Measurements from ENCODE around the gene FAM117A. TPM values are rescaled to one million over a fixed set of nuclear protein-coding genes. Genes with fewer than 3 reads are reported as not detected.

Gene FAM117A
- total RNA-seq, 1 donor: 15.7 TPM

DNA sequence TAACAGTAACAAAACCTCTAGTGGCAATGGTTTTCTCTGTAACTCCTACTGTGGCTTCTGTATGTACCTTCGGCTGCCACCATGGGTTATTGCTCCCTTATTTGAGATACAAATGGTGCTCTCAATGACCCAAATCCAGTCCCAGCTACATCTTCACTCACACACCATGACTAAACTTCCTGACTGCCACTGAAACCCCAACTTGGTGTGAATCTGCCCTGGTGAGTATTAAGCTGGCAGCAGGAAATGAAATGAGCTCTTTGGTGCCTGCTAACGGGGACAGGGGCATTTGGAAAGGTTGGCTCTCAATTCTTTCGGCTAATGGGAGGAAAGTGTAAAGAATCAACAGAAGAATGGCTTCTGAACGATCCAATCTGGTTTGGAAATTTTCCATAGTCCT lies 48.7 kb downstream of the FAM117A start:
- H3K27me3 ChIP-seq (ENCODE audit: insufficient read depth, low read length): no peaks in the 10 kb centered on the region
- no peak overlapping the region for H3K4me3 ChIP-seq (ENCODE audit: low read length)
- H3K4me1 ChIP-seq (ENCODE audit: insufficient read depth, low read length): peaks cover 42% of the 10 kb centered on the region
- no peaks in the 10 kb centered on the region for H3K9me3 ChIP-seq (ENCODE audit: low read depth, low read length)

DNA sequence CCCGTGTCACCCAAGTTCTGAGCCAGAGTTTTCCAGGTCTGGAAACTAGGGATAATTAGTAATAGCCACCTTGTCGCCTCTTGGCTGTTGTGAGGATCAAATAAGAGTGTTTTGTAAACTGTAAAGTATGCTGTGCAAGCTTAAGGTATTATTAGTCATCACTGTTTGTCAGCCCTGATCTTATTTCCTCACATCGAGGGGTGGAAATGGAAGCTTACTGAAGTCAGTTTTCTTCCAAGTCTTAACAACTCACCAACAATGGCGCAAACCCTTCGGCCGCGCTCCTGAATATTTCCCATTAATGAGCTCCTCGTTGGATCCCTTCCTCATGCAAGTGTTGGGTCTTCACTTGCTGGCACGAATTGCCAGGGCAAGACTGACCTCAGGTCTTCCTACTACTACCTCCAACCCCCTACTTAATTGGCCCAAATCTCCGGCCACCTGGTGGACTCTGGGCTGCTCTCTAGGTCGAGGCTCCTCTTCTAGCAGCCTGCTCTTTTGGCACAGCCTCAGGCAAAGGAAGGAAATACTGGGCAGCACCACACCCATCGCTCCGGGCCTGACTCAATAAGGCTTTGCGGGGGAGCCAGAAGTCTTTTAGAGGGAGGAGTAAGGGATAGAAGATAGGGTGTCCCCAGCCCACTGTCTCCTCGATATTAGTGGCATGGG lies 55.3 kb downstream of the FAM117A start:
- Histone ChIP-seq H3K4me3 (ENCODE audit: low read length) (peak overlapping the region; percentile 93), H3K9me3 (ENCODE audit: low read depth, low read length) (no peaks in the 10 kb centered on the region)

DNA sequence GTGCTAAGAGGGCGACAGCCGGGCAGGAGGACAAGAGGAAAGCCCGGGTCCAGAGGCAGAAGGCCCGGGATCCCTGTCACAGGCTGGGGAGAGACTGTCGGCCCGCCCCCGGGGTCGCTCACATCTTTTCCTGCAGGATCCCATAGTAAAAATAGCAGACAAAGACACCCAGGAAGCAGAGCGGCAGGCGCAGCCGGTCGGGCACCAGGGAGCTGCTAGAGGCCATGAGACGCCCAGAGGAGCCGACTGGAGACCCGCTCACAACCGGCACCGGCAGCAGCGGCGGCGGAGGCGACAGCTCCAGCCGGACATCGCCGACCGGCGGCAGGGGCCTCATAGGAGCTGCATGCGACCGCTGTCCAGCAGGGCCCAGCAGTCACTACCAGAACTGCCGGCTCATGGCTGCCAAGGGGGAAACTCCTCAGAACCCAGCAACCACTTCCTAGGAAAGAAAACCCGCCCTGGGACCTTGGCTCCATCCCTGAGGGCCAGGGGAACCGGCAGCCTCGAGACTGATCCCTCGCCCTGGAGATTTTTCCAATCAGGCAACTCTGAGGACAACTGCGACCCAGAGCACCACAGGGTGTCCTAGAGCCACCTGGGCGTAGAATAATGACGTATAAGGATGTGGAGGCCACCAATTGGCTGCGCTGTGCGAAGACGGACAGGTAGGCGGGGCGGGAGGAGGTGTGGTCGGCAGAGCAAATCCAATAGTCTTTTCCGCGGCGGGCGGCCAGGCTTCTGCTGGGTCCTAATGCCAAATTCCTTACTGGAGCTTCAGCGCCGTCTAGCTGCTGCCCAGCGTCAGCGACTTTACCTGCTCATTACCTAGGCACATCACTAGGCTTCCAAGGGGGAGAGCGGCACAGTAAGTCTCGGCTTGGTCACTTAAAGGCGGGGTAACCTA lies 56.1 kb downstream of the FAM117A start, which contains the start of gene SLC35B1:
Gene SLC35B1, minus strand, starts transcription at position 357 of the 907 bp plus-strand sequence. Its CDS starts 131 bp downstream, at position 226.
- H3K4me1 ChIP-seq (ENCODE audit: insufficient read depth, low read length): peaks cover 33% of the 10 kb centered on the region
- peak within 1 kb of the TSS; percentile 93 for H3K4me3 ChIP-seq (ENCODE audit: low read length)
- no peaks in the 10 kb centered on the region for H3K9me3 ChIP-seq (ENCODE audit: low read depth, low read length)
- no peaks in the 10 kb centered on the region for H3K27me3 ChIP-seq (ENCODE audit: insufficient read depth, low read length)

More for the DNA sequence above, 55.3 kb downstream of the FAM117A start:
- no peaks in the 10 kb centered on the region for H3K27me3 ChIP-seq (ENCODE audit: insufficient read depth, low read length)
- peaks cover 39% of the 10 kb centered on the region for H3K4me1 ChIP-seq (ENCODE audit: insufficient read depth, low read length)

DNA sequence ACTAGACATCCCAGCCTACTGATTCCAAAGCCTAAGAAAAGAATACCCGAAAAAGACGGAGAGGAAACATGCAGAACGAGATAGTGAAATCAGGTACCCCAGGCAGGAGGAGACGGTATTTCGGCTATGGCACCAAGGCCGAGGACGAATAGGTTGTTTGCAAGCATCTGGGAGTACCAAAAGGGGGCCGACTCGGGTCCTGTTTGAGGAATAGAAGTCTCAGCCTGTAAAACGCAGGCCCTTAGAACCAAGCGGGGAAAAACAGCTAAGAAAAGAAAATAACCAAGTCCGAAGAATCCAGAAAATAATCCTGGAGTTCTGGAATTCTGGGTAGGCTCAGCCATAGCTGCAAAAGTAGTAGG lies 56.7 kb downstream of the FAM117A start:
- no peaks in the 10 kb centered on the region for H3K27me3 ChIP-seq (ENCODE audit: insufficient read depth, low read length)
- peak overlapping the region; percentile 93 for H3K4me3 ChIP-seq (ENCODE audit: low read length)
- H3K4me1 ChIP-seq (ENCODE audit: insufficient read depth, low read length): peaks cover 33% of the 10 kb centered on the region
- no peaks in the 10 kb centered on the region for H3K9me3 ChIP-seq (ENCODE audit: low read depth, low read length)

DNA sequence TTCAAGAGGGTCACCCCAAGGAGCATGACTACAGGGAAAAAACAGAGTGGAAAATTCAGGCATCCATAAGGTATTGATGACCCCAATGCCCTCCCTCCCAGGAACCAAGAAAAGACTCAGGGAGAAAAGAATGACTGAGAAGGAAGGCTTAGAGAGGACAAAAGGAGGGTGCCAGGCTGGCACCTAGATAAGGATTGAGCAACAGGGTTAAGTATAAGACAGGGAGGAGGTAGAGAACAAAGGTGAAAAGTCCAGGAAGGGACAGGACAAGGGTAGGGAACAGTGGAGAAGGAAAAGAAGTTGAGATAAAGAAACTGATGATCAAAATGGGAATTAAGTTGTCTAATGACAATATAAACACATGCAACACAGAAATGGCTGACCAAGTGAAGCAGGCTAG lies 58.7 kb downstream of the FAM117A start:
- no peaks in the 10 kb centered on the region for H3K9me3 ChIP-seq (ENCODE audit: low read depth, low read length)
- peaks cover 33% of the 10 kb centered on the region for H3K4me1 ChIP-seq (ENCODE audit: insufficient read depth, low read length)
- no peak overlapping the region for H3K4me3 ChIP-seq (ENCODE audit: low read length)
- no peaks in the 10 kb centered on the region for H3K27me3 ChIP-seq (ENCODE audit: insufficient read depth, low read length)

DNA sequence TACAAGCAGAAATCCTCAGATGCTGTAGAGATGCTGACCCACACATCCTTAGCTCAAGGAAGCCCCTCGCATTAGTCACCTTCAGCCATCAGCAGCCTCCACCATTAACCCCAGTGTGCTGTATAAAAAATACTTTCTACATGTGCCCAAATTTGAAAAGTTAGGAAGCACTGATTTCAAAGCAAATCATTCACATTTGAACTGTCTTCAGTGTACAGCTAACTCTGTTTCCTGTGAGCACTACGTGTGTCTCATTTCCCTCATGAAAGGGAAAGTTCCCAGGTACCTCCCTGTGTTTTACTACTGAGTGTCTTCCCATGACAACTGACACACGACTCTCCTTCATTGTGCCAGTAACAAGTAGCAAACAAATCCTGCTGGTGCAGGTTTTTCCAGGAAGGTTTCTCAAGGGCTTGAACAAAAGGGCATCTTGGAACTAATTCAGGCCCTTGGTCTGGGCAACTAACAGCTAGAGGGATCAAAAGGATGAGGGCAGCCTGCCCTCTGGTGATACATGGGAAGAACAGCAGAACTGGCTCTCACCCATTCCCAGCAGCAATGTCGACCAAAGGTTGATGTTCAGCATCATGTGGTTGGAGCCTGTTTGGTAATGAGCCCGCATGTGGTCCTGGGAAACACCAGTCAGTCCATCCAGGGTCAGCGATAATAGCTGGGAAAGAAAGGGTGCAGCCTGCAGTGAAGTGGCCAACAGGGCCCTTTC lies 60.2 kb downstream of the FAM117A start:
- no peaks in the 10 kb centered on the region for H3K27me3 ChIP-seq (ENCODE audit: insufficient read depth, low read length)
- peaks cover 27% of the 10 kb centered on the region for H3K4me1 ChIP-seq (ENCODE audit: insufficient read depth, low read length)
- H3K4me3 ChIP-seq (ENCODE audit: low read length): no peak overlapping the region
- no peaks in the 10 kb centered on the region for H3K9me3 ChIP-seq (ENCODE audit: low read depth, low read length)

DNA sequence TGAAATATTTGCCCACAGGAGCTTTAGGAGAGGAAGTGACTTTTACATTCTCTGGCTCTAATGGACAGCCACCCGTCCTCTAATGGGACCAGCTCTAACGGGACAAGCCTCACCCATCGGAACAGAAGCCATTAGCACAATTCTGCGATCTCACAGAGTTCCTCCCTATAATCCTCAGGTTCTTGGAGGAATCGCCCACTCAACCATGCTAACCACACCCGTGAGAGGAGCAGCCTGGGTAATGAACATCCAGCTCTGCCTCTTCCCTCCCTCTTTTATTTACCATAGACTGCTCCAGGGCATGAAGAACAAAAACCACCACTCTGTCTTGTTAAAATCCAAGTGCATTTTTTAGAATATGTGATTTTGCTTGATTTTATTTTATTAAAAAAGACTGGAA lies 63.0 kb downstream of the FAM117A start:
- Histone ChIP-seq H3K9me3 (ENCODE audit: low read depth, low read length) (no peaks in the 10 kb centered on the region), H3K4me1 (ENCODE audit: insufficient read depth, low read length) (peaks cover 15% of the 10 kb centered on the region), H3K4me3 (ENCODE audit: low read length) (no peak overlapping the region), H3K27me3 (ENCODE audit: insufficient read depth, low read length) (no peaks in the 10 kb centered on the region)

DNA sequence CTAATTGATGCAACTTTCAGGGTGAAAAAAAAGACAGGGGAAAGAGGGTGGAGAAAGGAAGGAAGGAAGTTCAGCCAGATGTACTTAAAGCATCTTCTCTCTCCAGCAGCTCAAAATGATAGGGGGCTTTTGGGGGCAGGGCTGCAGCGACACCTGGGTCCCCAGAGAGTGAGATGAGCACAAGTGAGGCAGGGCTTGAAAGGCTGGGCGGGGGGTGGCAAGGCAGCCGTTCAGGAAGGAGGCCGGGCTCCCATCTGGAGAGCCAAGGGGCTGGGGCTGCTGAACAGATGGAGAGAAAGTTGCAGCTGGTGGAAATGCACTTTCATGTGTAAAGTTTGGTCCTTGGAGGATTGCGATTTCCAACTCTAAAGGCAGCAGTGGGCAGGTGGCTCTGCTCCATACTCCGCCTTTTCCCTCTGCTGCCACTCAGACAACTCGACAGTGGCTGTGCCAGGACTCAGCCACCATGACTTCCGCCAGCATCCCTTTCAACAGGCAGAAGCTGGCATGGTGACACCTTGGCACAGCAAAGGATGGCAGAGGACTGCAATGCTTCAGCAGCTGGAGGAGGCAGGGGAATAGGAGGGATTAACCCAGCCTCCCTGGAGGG lies 63.9 kb downstream of the FAM117A start:
- Histone ChIP-seq H3K27me3 (ENCODE audit: insufficient read depth, low read length) (no peaks in the 10 kb centered on the region), H3K9me3 (ENCODE audit: low read depth, low read length) (no peaks in the 10 kb centered on the region), H3K4me1 (ENCODE audit: insufficient read depth, low read length) (peaks cover 18% of the 10 kb centered on the region), H3K4me3 (ENCODE audit: low read length) (no peak overlapping the region)

DNA sequence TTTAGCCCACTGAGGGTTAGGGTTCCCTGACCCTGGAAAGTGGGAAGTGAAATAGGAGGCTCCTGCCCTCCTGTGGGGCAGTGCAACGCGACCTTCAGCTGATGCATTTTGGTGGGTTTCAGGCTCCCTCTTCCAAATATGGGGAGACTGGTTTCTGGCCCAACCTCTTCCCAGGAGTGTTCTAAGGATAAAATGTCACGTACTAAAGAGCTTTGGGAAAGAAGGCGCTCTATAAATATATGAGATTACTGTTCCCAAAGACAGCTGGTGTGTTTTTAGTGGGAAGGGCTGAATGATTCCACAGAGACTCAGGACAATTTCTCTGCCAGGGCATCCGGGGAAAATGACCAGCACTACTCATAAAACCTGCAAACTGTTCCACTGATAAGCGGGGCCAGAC lies 65.9 kb downstream of the FAM117A start:
- no peaks in the 10 kb centered on the region for H3K9me3 ChIP-seq (ENCODE audit: low read depth, low read length)
- H3K4me3 ChIP-seq (ENCODE audit: low read length): no peak overlapping the region
- H3K27me3 ChIP-seq (ENCODE audit: insufficient read depth, low read length): no peaks in the 10 kb centered on the region
- peaks cover 19% of the 10 kb centered on the region for H3K4me1 ChIP-seq (ENCODE audit: insufficient read depth, low read length)

DNA sequence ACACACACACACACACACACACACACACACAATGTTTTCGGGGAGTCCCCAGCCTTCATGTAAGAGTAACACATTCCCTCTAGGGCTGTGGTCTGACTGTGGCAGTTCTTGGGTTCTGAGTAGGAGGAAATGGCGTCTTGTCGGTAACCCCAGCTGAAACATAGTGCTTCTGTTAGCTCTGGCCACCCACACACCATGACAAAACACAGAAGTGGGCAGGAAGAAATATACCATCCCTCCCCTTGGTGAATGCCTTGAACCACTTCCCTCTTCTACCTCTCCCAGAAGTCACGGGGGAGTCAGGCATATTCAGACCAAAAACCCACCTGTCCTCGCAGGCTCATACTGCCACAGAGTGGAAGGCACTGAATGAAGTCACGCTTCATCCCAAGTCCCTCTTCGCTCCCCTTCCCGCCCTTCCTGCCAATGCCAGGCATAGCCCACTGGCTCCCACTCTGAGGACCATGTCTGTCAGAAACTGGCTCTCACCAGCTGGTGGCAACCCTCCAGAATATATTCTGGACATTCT lies 67.6 kb downstream of the FAM117A start:
- Histone ChIP-seq H3K27me3 (ENCODE audit: insufficient read depth, low read length) (no peaks in the 10 kb centered on the region), H3K4me1 (ENCODE audit: insufficient read depth, low read length) (peaks cover 22% of the 10 kb centered on the region), H3K4me3 (ENCODE audit: low read length) (no peak overlapping the region), H3K9me3 (ENCODE audit: low read depth, low read length) (no peaks in the 10 kb centered on the region)

DNA sequence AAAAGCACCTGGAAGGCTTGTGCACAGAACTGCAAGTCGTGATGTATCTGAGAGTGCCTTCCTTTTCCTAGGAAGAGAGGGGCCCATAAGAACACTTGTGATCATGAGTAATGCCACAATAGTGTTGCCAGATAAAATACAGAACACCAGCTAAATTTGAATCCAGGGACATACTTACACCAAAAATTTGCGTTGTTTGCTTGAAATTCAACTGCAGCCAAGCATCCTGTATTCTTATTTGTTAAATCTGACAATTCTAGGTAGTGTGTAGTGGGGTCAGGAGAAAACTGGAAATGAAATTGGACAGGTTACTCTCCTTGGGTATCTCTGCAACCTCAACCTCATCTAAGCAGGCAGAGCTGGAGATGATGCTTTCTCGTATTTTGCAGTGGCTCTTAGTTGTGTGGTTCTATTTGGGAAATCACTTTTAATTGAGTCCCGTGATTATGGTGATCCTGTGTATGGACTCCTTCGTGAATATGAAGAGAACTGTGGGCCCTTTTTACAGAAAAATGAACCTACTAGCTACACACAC lies 68.2 kb downstream of the FAM117A start:
- no peaks in the 10 kb centered on the region for H3K9me3 ChIP-seq (ENCODE audit: low read depth, low read length)
- peaks cover 26% of the 10 kb centered on the region for H3K4me1 ChIP-seq (ENCODE audit: insufficient read depth, low read length)
- no peaks in the 10 kb centered on the region for H3K27me3 ChIP-seq (ENCODE audit: insufficient read depth, low read length)
- H3K4me3 ChIP-seq (ENCODE audit: low read length): no peak overlapping the region

DNA sequence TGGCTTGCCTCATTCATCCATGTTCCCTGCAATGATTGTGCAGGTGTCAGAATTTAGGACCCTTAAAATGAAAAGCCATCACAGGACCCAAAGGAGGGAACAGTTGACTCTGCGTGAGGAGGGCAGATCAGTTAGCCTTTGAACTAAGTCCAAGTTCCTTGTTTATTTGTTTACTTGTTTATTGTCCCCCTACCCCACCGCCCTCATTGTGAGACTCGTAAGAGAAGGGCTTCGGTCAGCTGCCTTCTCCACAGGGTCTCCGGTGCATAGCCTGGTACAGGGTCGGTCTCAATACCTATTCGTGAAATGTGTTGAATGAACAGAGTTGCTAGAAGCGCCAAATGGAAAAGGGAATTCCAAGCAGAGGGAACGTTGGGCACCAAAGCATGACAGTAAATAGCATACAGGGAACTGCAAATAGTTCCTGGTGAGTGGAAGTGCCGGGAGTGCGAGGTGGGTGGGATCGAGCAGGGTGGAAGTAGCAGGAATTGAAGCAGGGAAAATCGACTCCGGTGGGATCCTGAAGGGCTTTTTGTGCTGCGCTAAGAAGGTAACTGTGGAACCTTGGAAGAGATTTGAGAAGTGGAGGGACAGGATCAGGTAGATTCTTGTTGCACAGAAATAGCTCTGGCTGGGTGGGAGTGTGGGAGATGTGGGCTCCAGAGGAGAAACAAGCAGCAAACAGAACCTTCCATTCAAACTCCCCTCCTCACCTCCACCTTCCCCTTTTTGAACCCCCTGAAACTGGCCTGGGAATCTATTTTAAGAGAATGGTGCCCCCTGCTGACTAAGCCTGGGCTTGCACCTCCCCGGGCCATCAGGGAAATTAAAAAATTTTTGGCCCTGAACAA lies 68.9 kb downstream of the FAM117A start:
- no peaks in the 10 kb centered on the region for H3K9me3 ChIP-seq (ENCODE audit: low read depth, low read length)
- H3K4me3 ChIP-seq (ENCODE audit: low read length): no peak overlapping the region
- peaks cover 30% of the 10 kb centered on the region for H3K4me1 ChIP-seq (ENCODE audit: insufficient read depth, low read length)
- H3K27me3 ChIP-seq (ENCODE audit: insufficient read depth, low read length): no peaks in the 10 kb centered on the region

DNA sequence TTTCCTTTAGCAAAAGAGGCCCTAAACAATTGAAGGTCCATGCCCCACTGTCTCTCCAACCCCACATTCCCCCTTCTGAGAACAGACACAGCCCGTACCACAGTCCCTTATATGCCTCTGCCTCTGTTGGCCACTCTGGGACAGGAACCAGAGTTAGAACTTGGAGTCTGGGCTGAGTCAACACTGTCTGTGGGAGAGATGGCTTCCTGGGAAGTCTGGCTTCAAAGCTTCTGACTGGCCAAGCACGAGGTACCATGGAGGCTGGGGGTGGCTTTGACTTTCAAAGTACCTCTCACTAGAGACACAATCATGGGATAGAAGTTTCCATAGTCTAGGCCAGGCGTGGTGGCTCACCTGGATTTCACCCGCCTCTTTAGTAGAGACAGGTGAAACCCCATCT lies 71.2 kb downstream of the FAM117A start:
- Histone ChIP-seq H3K27me3 (ENCODE audit: insufficient read depth, low read length) (no peaks in the 10 kb centered on the region), H3K4me1 (ENCODE audit: insufficient read depth, low read length) (peaks cover 50% of the 10 kb centered on the region), H3K9me3 (ENCODE audit: low read depth, low read length) (no peaks in the 10 kb centered on the region)

More for the DNA sequence above, 71.2 kb downstream of the FAM117A start:
- H3K4me3 ChIP-seq (ENCODE audit: low read length): no peak overlapping the region

Measured in mononuclear cell (primary cell).